ENCODE results near the gene RPL37.

GRCh38 chr5:40838086-40838485 is 3.1 kb upstream of the RPL37 start:
- TF ChIP-seq CTCF (IDR thresholded peaks at IDR 0.05) = no peak
- no peak for TF ChIP-seq POLR2AphosphoS5 (IDR thresholded peaks at IDR 0.05)
- no peak for TF ChIP-seq POLR2A (IDR thresholded peaks at IDR 0.05)
- TF ChIP-seq EP300 (IDR thresholded peaks at IDR 0.05) = no peak
